Gastrocnemius medialis (tissue), 4 donors: ENCODE data around the gene HOXA3. TPM values are rescaled to one million over a fixed set of nuclear protein-coding genes. Genes with fewer than 3 reads are reported as not detected.

Source experiments
- ATAC-seq, 2 donors: fragments of 150-250 bp; one replicate each; pipeline ENCODE4 v1.9.1; 2016
- DNase-seq, 2 donors: peaks; one replicate each; pipeline ENCODE4 v3.0.0-alpha.2; 2019
- H3K27ac ChIP-seq, 4 donors: fragments of 200-600 bp; sonication (generic); 1 replicate in 1 of 4; 2 replicates in 3 of 4; pipeline ENCODE4 v1.5.1; 2016 to 2018; ENCODE audit warnings: mild to moderate bottlenecking in 2 of 4, moderate library complexity in 1 of 4
- H3K27me3 ChIP-seq, 3 donors: fragments of 200-600 bp; sonication (generic) in 2 of 3; 1 replicate in 1 of 3; 2 replicates in 2 of 3; pipeline versions ENCODE4 v1.5.1 to v1.6.0; 2016 to 2019; ENCODE audit warnings: mild to moderate bottlenecking in 1 of 3, moderate library complexity in 1 of 3
- H3K36me3 ChIP-seq, 2 donors: fragments of 200-600 bp; sonication (generic) in 1 of 2; one replicate each; pipeline ENCODE4 v1.5.1; 2017 to 2018
- H3K4me1 ChIP-seq, 2 donors: fragments of 200-600 bp; sonication (generic) in 1 of 2; one replicate each; pipeline ENCODE4 v1.5.1; 2016 to 2017; ENCODE audit warnings: mild to moderate bottlenecking in 2 of 2
- H3K4me3 ChIP-seq, 4 donors: fragments of 200-600 bp; sonication (generic) in 3 of 4; 1 replicate in 1 of 4; 2 replicates in 3 of 4; pipeline ENCODE4 v1.5.1; 2016 to 2019; ENCODE audit warnings: mild to moderate bottlenecking in 2 of 4
- H3K9me3 ChIP-seq, 3 donors: fragments of 200-600 bp; sonication (generic) in 2 of 3; 1 replicate in 1 of 3; 2 replicates in 2 of 3; pipeline ENCODE4 v1.5.1; 2016 to 2019
- POLR2A ChIP-seq, 2 donors: fragments of 450-650 bp; IDR thresholded peaks; one replicate each; pipeline ENCODE4 v1.6.1; 2017; ENCODE audit warnings: antibody characterized with exemption in 2 of 2, mild to moderate bottlenecking in 2 of 2, moderate library complexity in 2 of 2
- in situ Hi-C, 4 donors: fragments of 200-750 bp; cut with MboI; loops; one replicate each; pipeline versions ENCODE4 v1.15.0 to v1.8.0; 2017; ENCODE audit warnings: low sequenced_read_pairs in 4 of 4
- intact Hi-C: fragments of 100-400 bp; cut with DNase I; formaldehyde crosslinking; loops from one replicate; pipeline ENCODE4 v1.15.1; 2023; ENCODE audit warnings: low total_unique reads
- total RNA-seq, 4 donors: library from RNA; depleted of rRNA; stranded (reverse); fragments of >200 nt; gene quantifications; one replicate each; pipeline versions ENCODE4 v1.1.0 to v1.2.3, GENCODE V29; 2016
- TF ChIP-seq, protein P1 (sequence below), 5 experiments: fragments of 450-650 bp in 3 of 5; fragments of 200-600 bp in 2 of 5; sonication (generic) in 2 of 5; IDR thresholded peaks in 4 of 5; conservative IDR thresholded peaks in 1 of 5; 1 replicate in 4 of 5; 2 replicates in 1 of 5; pipeline ENCODE4 v1.5.1; 2016 to 2019; ENCODE audit warnings: antibody characterized with exemption in 5 of 5, mild to moderate bottlenecking in 3 of 5, moderate library complexity in 3 of 5

HOXA3 gene
- total RNA-seq, 4 donors from 2014 or later, result 0.53 to 6.2 (median 3.0) TPM

DNA sequence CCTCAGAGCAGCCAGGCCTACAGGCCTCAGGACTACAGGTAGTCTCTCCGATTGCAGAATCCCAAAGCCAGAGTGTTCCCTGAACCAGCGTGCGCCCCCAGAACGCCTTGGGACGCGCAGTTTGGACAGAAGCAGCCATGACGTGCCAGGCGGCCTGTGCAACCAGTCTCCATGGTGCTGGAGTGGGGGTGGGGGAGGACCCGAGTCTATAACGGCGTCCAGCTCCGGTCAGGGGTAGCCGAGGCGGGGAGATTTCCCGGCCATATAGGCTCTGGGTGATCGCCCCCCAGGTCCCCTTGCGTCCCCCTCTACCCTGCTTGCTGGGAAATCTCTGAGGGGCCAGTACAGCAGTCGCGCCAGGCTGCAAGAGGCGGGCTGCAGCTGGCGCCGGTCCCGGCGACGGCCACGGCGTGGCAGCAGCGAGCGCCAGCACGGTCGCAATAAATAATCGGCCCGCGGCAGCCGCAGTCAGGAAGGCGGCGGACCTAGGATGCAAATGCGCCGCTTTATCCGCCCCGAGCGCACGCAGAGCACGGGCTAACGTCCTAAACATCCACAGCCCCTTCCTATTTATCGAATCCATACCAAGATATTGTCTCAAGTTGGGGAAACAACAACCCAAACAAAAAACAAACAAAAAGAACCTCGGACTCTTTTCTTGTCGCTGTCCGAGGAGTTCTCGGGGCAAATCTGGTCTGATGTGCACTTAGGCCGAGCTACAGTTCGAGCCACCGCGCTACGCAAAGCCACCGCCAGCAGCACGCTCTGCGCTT, 1.6 kb downstream of the HOXA3 start:
- peaks cover 0 to under 1% of the 10 kb centered on the region in 2 donors for H3K36me3 ChIP-seq
- H3K4me1 ChIP-seq, result peaks cover 56 to 70% of the 10 kb centered on the region in 2 donors
- in situ Hi-C loops, result loop anchor here in 2 of 4 donors (10.0 to 25.0 kb wide), 3 partner anchors 776 to 938 kb away; partner anchors contain the start of genes CBX3 (in 1 of the 2) and HNRNPA2B1 (in 1 of the 2)
- peak overlapping the region; percentile 90 to 96 (median 94) for H3K27ac ChIP-seq
- peak; percentile 84 to 87 for TF ChIP-seq POLR2A (IDR thresholded peaks at IDR 0.05)
- TF ChIP-seq, protein P1, sequence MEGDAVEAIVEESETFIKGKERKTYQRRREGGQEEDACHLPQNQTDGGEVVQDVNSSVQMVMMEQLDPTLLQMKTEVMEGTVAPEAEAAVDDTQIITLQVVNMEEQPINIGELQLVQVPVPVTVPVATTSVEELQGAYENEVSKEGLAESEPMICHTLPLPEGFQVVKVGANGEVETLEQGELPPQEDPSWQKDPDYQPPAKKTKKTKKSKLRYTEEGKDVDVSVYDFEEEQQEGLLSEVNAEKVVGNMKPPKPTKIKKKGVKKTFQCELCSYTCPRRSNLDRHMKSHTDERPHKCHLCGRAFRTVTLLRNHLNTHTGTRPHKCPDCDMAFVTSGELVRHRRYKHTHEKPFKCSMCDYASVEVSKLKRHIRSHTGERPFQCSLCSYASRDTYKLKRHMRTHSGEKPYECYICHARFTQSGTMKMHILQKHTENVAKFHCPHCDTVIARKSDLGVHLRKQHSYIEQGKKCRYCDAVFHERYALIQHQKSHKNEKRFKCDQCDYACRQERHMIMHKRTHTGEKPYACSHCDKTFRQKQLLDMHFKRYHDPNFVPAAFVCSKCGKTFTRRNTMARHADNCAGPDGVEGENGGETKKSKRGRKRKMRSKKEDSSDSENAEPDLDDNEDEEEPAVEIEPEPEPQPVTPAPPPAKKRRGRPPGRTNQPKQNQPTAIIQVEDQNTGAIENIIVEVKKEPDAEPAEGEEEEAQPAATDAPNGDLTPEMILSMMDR (IDR thresholded peaks at IDR 0.05 in 4 of 5, conservative IDR thresholded peaks at IDR 0.05 in 1 of 5), result peak; percentile 86 to 92 (median 89)
- H3K4me3 ChIP-seq, result peak overlapping the region; percentile 64 to 75 (median 70)
- H3K9me3 ChIP-seq, result no peaks in the 10 kb centered on the region
- intact Hi-C loops, result loop anchor here (1.0 kb wide), 2 partner anchors 15 to 20 kb away; partner anchors contain the start of genes HOXA4 and HOXA9
- no peaks in the 10 kb centered on the region for H3K27me3 ChIP-seq
- peak; percentile 66 to 78 for DNase-seq
- ATAC-seq, result peak; percentile 65 to 69

DNA sequence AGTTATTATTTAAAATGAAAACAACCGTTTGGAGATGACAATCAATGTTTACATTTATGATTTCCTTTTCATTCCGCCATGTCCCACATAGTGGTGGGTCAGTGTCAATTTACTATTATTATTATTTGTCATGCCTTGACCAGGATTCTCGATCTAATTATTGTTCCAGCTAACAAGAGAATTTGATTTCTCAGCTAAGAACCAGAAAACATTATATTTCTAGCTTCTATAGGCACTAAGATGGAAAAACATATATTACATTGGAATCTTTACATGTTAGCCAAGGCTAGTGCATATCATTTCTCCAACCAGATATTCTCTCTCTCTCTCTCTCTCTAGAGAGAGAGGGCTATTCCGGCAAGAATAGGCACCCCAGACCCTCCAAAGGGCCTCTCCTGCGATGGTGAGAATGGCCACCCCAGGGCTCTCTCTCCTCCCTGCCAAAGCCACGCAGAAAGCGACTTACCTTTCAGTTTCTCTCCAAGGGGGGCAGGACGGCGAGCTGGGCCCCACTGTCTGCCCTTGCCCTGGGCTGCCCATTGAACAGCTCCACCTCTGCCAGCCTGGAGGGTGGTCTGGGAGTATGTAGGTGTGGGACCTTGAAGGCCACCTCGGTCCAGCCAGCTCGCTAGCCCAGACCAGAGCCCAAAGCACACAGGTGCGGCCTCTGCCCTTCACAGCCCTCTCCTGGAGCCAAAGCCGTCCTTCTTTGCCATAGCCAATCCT, 2.4 kb downstream of the HOXA3 start:
- Histone ChIP-seq H3K27ac (peak overlapping the region; percentile 90 to 96 (median 94)), H3K4me1 (peaks cover 52 to 63% of the 10 kb centered on the region in 2 donors), H3K27me3 (no peaks in the 10 kb centered on the region), H3K36me3 (peaks cover 0 to 8% of the 10 kb centered on the region in 2 donors), H3K4me3 (peak overlapping the region; percentile 64 to 75 (median 70)), H3K9me3 (no peaks in the 10 kb centered on the region)
- no peak for TF ChIP-seq POLR2A (IDR thresholded peaks at IDR 0.05)
- TF ChIP-seq, protein P1 (IDR thresholded peaks at IDR 0.05 in 4 of 5, conservative IDR thresholded peaks at IDR 0.05 in 1 of 5), result no peak
- intact Hi-C loops, result loop anchor here (1.0 kb wide), 1 partner anchor 20 kb away; the partner anchor contains the start of gene HOXA4
- no peak for DNase-seq
- peak; percentile 17 to 45 for ATAC-seq
- in situ Hi-C loops, result loop anchor here (5.0 to 25.0 kb wide), 5 partner anchors 293 to 938 kb away; partner anchors contain the start of genes CBX3 (in 1 of the 4) and HNRNPA2B1 (in 1 of the 4)

DNA sequence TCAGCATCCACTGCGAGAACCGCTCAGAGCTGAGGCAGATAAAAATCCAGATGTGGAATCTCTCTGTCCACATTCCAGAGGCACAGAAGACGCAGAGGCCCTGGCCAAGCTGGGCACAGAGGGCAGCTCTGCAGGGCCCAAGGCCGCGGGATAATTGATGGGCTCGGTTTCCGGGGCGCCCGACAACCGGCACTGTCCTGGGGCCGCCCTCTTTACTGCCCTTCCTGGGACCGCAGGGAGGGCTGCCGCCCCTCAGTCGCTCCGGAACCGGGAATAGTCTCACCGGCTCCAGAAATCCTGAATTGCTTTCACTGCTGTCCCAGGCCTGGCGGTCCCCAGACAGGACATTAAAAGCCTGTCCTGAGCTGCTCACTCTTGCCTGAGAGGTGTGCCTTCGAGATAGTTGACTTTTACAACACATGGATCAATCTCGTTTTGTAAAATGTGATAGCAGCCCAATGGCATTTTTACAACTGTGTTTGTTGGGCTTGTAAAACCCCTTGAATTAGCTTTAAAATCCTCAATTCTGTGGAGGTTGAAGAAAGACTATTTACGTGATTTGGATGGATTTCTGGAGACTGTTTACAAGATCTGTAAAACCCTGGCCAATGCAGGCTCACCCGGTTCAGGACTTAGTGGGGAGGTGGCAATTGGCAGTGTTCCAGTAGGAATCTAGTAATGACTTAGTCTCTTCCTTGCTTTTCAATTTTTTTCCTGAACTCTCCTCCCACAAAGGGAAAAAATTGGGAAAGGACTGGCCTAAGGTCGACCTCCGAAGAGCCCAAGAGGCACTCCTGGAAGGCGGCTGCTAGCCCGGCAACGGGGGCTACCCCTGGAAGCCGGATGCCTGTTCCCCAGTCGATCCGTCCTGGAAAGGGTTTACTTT, 3.4 kb downstream of the HOXA3 start:
- peak overlapping the region; percentile 64 to 75 (median 70) for H3K4me3 ChIP-seq
- H3K4me1 ChIP-seq, result peaks cover 52 to 60% of the 10 kb centered on the region in 2 donors
- ATAC-seq, result no peak

More for the DNA sequence above, 3.4 kb downstream of the HOXA3 start:
- H3K27ac ChIP-seq, result peak overlapping the region; percentile 90 to 96 (median 94)
- in situ Hi-C loops, result loop anchor here in 3 of 4 donors (5.0 to 10.0 kb wide), 3 partner anchors 292 to 784 kb away; no protein-coding TSS in a partner anchor
- no peak for DNase-seq
- TF ChIP-seq, protein P1 (IDR thresholded peaks at IDR 0.05 in 4 of 5, conservative IDR thresholded peaks at IDR 0.05 in 1 of 5), result no peak
- TF ChIP-seq POLR2A (IDR thresholded peaks at IDR 0.05), result no peak
- intact Hi-C loops, result no loop called here
- H3K9me3 ChIP-seq, result no peaks in the 10 kb centered on the region
- H3K36me3 ChIP-seq, result peaks cover 0 to 18% of the 10 kb centered on the region in 2 donors
- H3K27me3 ChIP-seq, result no peaks in the 10 kb centered on the region
